NCI-H774 (cell line): Measurements from ENCODE around the gene TMEM196.
"Not testable (repeated sequence)": the region's sequence is repeated elsewhere in the genome, so short reads cannot be mapped to it uniquely, and the experiment has no call there.

Experiments used
- DNase-seq: peaks from one replicate; lab custom pipeline; 2025; lab: John Stamatoyannopoulos, UW

The TMEM196 gene

GRCh38 chr7:19707240-19707639 lies 66.2 kb downstream of the TMEM196 start:
- DNase-seq: no peak

DNA sequence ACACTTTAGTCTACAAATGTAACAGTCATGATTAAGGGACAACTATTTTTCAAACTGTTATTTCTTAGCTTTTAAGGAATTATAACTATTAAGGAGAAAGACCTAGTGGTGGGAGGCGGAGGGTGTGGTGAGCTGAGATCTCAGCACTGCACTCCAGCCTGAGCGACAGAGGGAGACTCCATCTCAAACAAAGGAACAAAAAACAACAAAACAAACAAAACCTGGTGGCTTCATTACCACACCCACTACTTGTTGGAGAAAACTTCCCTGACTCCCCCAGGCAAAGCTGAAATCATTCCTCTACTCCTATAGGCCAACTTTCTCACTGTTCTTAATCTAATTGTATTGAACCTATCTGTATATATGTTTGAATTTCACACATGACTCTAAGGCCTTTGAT lies 67.8 kb downstream of the TMEM196 start:
- no peak for DNase-seq

DNA sequence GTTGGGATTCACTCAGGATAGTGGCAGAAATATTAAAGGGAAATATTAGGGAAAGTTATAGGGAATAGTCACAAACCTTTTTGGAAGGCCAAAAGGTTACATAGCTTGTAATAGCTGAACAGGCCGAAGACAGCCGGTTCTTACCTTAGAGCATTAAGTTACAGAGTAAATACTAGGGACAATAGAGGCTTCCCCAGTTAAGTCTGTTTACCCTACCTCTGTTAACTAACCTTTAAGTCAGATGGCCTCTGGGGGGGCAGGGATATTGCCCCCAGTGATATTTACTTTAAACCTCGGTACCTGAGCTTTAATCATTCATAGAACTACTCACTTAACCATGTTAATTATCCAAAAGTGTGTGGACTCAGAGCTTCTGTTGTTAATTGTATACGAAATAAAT lies 71.9 kb downstream of the TMEM196 start:
- DNase-seq: peak; percentile 57

DNA sequence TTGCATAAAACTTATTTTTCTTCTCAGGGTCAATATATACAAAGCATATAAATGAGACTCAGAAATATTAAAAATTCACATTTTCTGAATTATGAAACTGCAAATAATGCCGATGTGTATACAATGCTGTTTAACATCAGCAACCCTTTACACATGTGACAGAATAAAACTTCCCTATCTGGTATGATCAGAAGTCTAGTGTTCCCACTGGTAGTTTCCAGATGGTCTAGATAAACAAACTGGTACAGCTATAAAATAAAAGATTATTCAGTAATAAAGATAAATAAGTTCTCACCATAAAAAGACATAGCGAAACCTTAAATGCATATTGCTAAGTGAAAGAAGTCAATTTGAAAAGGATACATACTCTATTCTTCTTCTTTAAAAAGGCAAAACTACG lies 72.5 kb downstream of the TMEM196 start:
- DNase-seq: no peak

- no peak for DNase-seq
Observed at GRCh38 chr7:19698331-19698730, 75.1 kb downstream of the TMEM196 start.

- DNase-seq: no peak
Observed at GRCh38 chr7:19696926-19697325, 76.5 kb downstream of the TMEM196 start.

DNA sequence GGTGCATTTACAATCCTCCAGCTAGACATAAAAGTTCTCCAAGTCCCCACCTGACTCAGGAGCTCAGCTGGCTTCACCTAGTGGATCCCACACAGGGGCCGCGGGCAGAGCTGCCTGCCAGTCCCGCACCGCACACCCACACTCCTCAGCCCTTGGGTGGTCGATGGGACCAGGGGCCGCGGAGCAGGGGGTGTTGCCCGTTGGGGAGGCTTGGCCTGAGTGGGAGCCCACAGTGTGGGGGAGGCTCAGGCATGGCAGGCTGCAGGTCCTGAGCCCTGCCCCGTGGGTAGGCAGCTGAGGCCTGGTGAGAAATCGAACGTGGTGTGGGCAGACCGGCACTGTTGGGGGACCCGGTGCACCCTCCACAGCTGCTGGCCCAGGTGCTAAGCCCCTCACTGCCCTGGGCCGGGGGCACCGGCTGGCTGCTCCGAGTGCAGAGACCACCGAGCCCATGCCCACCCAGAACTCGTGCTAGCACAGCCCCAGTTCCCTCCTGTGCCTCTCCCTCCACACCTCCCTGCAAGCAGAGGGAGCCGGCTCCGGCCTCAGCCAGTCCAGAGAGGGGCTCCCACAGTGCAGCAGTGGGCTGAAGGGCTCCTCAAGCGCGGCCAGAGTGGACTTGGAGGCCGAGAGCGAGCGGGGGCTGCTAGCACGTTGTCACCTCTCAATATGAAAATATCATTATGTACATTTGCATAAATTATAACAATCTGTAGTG lies 81.1 kb downstream of the TMEM196 start:
- no peak for DNase-seq

- no peak for DNase-seq
Observed at GRCh38 chr7:19690736-19691135, 82.7 kb downstream of the TMEM196 start.

DNA sequence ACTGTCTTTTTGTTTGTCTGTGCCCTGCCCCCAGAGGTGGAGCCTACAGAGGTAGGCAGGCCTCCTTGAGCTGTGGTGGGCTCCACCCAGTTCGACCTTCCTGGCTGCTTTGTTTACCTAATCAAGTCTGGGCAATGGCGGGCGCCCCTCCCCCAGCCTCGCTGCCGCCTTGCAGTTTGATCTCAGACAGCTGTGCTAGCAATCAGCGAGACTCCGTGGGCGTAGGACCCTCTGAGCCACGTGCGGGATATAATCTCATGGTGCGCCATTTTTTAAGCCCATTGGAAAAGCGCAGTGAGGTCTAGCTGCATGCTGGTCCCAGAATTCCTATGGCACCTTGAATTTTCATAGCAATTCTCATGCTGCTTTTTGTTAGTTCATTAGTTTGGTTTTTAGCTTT lies 84.3 kb downstream of the TMEM196 start:
- DNase-seq: not testable (repeated sequence)

DNA sequence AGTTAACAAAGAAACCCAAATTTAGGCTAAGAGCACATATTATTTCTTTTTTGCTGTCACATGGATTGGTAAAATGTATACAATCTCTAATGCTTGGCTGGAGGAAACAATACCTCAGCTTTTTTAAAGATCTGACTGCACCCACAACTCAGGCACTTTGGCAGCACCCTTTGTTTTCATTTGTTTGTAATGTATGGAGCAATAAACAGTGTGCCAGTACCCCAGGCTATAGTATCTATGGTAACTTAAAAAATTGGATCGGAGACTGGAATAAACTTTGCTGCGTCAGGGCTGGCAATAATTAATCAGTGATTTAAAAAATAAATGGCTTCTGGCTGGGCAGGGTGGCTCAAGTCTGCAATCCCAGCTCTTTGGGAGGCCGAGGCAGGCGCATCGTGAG lies 91.8 kb downstream of the TMEM196 start:
- no peak for DNase-seq

DNA sequence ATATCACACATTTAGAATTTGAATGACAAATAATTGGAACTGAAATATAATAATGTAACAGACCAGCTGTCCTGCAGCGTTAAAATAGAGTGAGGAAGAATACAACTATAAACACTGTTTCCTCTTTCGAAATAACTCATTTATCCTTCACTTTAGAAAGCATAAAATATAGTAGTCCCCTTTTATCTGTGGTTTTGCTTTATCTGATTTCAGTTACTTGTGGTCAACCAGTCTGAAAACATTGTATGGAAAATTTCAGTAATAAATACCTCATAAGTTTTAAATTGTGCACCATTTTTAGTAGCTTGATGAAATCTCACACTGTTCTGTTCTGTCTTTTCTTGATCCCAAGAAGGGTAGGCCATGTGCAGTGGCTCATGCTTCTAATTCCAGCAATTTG lies 96.2 kb downstream of the TMEM196 start:
- DNase-seq: no peak

DNA sequence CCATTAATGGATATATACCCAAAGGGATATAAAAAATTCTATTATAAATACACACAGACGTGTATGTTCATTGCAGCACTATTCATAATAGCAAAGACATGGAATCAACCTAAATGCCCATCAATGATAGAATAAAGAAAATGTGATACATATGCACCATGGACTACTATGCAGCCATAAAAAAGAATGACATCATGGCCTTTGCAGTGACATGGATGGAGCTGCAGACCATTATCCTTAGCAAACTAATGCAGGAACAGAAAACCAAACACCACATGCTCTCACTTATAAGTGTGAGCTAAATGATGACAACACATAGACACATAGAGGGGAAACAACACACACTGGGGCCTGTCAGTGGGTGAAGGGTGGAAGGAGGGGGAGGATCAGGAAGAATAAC lies 97.6 kb downstream of the TMEM196 start:
- DNase-seq: no peak

- no peak for DNase-seq
Observed at GRCh38 chr7:19674266-19674960, 99.0 kb downstream of the TMEM196 start.

DNA sequence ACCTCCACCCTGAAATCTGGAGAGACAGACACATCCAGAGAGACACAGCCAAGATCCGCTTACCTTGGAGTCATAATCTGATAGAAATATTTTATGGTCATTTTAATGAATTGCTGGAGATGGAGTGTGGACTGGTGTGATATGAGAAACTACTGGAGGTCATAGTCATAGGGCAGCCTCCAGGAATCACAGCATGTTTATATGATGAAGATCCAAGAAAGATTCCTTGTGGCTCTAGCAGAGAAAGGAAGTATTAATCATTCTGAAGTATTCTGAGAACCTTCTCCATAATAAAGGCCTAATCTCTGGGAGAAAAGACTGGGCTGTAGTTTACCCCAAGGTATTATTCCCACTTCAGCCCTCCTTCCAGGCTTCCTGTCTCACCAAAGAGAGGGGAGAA lies 102.6 kb downstream of the TMEM196 start:
- no peak for DNase-seq
